Retinal pigment epithelial cell (primary cell): Measurements from ENCODE around the gene TMEM132A.
A peak's percentile ranks its signal among the peaks of the same experiment; 100 is the strongest.

Source experiments
- DNase-seq: peaks from one replicate; pipeline ENCODE4 v3.0.0-alpha.2; 2010; ENCODE audit warnings: low read depth
- H3K4me3 ChIP-seq: 2 replicates; pipeline ENCODE4 v1.5.1; 2011; ENCODE audit warnings: mild to moderate bottlenecking, low read length, control low read depth, moderate library complexity
- TF ChIP-seq, protein P1 (sequence below): conservative IDR thresholded peaks from 2 replicates; pipeline ENCODE4 v1.5.1; 2011; ENCODE audit warnings: low read depth, low read length, control low read depth, inconsistent platforms

The TMEM132A gene

GRCh38 chr11:60960405-60960804, 36.1 kb downstream of the TMEM132A start:
- H3K4me3 ChIP-seq = no peak overlapping the region
- TF ChIP-seq, protein P1, sequence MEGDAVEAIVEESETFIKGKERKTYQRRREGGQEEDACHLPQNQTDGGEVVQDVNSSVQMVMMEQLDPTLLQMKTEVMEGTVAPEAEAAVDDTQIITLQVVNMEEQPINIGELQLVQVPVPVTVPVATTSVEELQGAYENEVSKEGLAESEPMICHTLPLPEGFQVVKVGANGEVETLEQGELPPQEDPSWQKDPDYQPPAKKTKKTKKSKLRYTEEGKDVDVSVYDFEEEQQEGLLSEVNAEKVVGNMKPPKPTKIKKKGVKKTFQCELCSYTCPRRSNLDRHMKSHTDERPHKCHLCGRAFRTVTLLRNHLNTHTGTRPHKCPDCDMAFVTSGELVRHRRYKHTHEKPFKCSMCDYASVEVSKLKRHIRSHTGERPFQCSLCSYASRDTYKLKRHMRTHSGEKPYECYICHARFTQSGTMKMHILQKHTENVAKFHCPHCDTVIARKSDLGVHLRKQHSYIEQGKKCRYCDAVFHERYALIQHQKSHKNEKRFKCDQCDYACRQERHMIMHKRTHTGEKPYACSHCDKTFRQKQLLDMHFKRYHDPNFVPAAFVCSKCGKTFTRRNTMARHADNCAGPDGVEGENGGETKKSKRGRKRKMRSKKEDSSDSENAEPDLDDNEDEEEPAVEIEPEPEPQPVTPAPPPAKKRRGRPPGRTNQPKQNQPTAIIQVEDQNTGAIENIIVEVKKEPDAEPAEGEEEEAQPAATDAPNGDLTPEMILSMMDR = no peak

DNA sequence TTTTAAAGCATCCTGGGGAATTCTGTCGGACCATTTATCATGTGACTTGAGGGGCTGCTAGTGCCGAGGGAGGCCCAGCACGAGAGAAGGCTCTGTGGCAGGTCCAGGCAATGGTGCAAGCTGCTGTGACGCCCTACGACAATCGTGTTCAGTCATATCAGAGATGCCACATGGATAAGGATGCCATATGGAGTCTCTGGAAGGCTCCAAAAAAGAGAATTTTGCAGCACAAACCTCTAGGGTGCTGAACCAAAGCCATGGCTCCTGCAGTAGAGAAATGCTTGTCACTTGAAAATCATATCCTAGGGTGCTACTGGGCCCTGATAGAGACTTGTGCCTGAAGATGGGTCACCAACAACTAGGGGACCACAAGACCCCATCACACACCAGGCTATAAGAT, 40.5 kb downstream of the TMEM132A start:
- no peak overlapping the region for H3K4me3 ChIP-seq
- TF ChIP-seq, protein P1 = no peak
- DNase-seq = no peak

More at GRCh38 chr11:60960405-60960804, 36.1 kb downstream of the TMEM132A start:
- DNase-seq = no peak

DNA sequence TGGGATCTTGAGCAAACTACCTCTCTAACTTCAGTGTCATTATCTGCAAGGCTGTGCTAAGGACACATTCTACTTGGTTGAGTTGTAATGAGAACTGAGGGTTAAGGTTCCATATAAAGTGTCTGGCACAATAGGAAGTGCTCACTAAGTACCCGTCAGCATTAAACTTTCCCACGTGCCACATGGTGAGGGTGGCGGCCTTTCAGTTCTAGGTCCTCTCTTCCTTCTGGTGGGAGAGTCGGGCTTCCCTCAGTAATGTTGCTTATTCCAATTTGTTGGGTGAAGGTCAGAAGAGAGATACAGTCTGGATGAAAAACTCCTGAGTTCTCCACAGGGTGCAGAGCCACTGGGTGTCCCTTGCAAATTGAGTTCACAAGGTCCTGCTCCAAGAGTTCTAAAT, 42.6 kb downstream of the TMEM132A start:
- no peak for DNase-seq
- TF ChIP-seq, protein P1 = no peak
- no peak overlapping the region for H3K4me3 ChIP-seq

- TF ChIP-seq, protein P1 = no peak
- H3K4me3 ChIP-seq = no peak overlapping the region
- DNase-seq = no peak
These were observed 44.0 kb downstream of the TMEM132A start for GRCh38 chr11:60968223-60968622.

- H3K4me3 ChIP-seq = no peak overlapping the region
- peak; percentile 3 for DNase-seq
- TF ChIP-seq, protein P1 = peak; percentile 90
These were observed 46.1 kb downstream of the TMEM132A start for GRCh38 chr11:60970369-60970774.

GRCh38 chr11:60970890-60971289, 46.6 kb downstream of the TMEM132A start:
- no peak for DNase-seq
- TF ChIP-seq, protein P1 = no peak
- no peak overlapping the region for H3K4me3 ChIP-seq

GRCh38 chr11:60971520-60971919, 47.3 kb downstream of the TMEM132A start, which contains the start of gene CD6:
Gene CD6 (plus strand): TSS chr11:60971680. CDS start chr11:60971866, 186 bp downstream.
- no peak for DNase-seq
- no peak within 1 kb of the TSS for H3K4me3 ChIP-seq
- TF ChIP-seq, protein P1 = no peak
